GM21619 (cell line): Measurements from ENCODE around the gene FHIT.

Source experiments
- ATAC-seq: cut with Tn5 transposase; IDR thresholded peaks from one replicate; pipeline ENCODE4 v1.9.1; 2021; ENCODE audit not compliant: unreplicated experiment

Gene FHIT

DNA sequence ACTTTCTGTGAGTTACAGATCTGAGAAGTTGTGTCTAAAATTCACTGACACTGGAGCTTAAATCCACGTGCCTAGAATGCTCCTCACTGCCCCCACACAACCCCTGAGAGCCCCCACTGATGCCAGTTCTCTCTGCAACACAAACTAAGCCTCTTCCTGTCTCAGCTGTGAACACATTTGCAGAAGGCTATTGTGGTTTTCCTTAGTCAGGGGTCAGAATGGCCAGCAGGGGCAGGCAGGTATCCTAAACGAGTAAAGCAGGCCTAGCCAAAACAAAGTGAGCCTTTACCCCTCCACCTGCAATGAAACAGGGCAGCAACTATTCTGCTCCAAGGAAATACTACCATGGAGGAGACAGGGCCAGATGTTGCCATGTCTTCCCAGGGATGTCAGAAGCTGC is 78.6 kb downstream of the FHIT start:
- no peak for ATAC-seq

- ATAC-seq, result no peak
These were observed 79.0 kb downstream of the FHIT start for GRCh38 chr3:61172203-61172602.

- ATAC-seq, result no peak
These were observed 81.5 kb downstream of the FHIT start for GRCh38 chr3:61169621-61170251.

DNA sequence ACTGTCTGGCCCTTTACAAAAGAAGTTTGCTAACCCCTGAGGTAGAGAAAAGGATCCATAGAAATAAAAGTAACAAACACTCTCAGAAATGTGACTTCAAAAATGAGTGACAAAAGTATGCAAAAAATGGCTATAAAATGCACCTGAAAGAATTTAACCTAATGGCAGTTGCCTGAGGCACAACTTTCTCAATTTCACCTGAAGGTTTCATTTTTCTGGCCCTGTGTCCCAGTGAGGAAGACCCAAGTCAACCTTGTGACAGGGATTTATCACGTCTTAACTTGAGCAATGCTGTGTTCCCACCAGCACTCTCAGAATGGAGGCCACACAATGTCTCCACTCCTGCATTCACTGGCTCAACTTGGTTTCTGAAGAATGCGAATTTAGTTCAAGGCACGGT is 83.0 kb downstream of the FHIT start:
- ATAC-seq, result no peak

GRCh38 chr3:61162965-61163364 is 88.3 kb downstream of the FHIT start:
- no peak for ATAC-seq

DNA sequence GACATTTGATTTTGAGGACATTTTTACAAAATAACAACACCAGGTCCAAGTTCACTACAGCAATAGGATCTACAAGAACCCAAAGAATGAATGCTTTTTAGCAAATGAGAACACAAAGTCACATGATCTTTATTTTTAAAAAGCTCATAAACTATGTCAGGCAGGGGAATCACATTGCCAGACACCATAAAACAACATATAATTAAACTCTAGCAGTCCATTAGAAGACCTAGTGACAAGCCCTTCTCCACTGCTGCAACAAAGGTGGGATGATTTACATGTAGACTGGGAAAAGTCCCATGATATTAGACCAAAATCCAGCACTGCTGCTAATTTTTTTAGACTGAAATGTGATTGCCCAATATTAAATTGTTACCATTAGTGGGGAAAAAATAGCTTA is 92.6 kb downstream of the FHIT start:
- ATAC-seq, result no peak

GRCh38 chr3:61158216-61158615 is 93.0 kb downstream of the FHIT start:
- ATAC-seq, result no peak

GRCh38 chr3:61157414-61157813 is 93.8 kb downstream of the FHIT start:
- peak; percentile 86 for ATAC-seq

DNA sequence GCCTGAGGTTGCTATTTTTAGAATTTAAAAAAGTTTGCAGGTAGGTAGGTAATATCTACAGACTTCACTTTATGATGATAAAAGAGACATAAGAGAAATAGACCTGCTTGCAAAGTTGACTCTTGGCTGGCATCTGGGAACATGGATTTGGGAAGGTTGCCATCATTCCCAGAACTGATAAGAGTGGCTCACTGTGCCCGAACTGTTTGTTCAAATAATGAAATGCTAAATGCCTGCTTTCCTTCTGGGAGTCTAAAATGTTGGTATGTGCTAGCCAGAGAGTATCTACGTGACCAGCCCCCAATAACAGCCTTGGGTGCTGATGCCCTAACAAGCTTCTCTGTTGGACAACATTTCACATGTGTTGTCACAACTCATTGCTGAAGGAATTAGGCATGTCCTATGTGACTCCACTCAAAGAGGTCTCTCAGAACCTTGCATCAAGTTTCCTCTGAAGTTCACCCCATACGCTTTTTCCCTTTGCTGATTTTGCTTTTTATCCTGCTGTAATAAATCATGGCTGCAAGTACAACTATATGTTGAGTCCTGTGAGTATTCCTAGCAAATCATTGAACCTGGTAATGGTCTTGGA is 95.5 kb downstream of the FHIT start:
- no peak for ATAC-seq

GRCh38 chr3:61154457-61155198 is 96.6 kb downstream of the FHIT start:
- ATAC-seq, result no peak

- no peak for ATAC-seq
These were observed 99.2 kb downstream of the FHIT start for GRCh38 chr3:61152071-61152470.

- no peak for ATAC-seq
These were observed 102.0 kb downstream of the FHIT start for GRCh38 chr3:61149236-61149635.

DNA sequence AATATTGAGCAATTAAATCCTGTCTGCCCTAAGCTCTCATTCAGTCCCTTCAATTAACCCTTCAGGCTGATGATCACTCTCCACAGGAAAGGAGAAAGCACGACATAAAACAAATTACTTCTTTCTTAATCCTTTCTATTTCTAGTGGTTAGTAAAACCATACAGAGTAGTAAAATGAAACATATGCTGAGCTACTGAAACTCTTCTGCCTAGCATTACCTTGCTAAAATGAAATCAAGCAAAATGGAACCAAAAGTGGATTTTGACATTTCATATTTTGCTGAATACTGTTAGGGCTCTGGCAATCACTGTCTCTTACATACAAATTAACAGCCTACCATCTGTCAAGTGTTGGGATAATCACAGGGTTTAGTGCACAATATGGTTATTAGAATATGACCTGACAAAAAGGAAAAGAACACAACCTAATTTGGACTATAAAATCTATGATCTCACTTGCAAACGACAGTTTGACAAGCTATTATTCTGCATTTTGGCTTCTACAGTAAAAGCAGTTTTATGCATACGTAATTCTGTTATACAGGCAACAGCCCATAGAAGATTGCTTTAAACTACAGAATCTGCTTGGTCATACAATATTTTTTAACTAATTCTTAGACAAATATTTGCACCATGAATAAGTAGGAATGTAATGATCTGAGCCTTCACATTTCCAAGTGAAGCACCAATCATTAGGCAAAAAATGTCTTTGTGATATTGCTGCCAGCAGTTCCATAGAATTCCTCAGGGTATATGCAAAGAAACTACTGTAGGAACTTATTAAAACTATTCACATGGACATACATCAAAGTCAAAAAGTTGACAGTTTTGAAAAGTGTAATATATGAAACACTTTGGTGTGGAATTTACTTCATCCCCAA is 105.0 kb downstream of the FHIT start:
- ATAC-seq, result no peak

- ATAC-seq, result no peak
These were observed 109.6 kb downstream of the FHIT start for GRCh38 chr3:61141697-61142096.

DNA sequence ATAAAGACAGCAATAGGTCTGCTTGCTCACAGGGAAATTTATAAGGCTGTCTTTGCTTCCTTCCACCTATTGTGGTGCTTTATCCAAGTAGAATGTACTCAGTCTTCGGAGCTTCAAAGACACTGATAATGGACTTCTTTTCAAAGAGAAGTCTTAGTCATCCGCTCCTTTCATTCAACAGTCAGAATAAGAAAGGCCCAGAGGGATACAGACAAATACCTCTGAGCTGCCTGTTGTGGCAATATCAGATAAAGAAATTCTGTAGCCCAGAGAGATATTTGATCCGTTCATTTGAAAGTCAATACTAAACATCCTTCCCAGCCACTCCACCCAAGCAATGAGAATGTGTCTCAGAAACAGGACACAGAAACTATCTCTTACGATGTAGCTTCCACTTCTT is 110.0 kb downstream of the FHIT start:
- no peak for ATAC-seq

DNA sequence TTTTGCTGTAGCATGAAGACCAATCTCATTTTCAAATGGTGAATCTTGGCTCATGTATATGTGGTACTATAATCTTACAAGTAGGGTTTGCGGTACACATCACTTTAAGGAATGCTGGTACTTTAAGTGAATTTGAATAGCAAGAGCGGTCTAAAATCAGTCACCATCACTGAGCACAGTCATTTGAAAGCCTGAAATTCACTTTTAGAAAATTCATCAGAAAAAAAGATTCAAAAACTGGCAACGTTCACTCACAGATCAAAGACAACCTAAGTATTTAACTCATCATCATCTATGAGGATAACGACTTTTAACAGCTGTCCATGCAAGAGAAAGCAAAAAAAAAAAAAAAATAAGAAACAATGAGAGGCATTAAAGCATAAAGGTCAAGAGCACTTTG is 111.6 kb downstream of the FHIT start:
- ATAC-seq, result no peak

DNA sequence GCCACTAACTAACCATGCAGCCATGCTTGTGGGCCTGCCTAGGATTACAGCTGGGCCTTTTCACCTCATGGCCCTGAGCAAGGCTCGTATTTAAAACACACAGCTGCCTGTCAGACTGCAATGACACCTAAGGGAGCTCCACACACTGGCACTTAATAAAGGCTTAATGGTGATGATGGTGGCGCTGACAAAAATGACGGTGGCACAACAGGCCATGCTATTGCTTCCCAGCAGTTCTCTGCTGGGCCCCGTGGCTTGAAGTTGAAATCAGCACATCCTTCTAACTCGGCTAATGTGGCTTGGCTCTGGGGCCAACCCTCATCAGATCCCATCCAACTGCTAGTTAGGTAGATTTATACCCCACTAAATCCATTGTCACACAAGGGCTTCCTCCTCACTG is 112.9 kb downstream of the FHIT start:
- ATAC-seq, result no peak

GRCh38 chr3:61136191-61136590 is 115.1 kb downstream of the FHIT start:
- ATAC-seq, result no peak

- no peak for ATAC-seq
These were observed 116.7 kb downstream of the FHIT start for GRCh38 chr3:61134532-61134931.

DNA sequence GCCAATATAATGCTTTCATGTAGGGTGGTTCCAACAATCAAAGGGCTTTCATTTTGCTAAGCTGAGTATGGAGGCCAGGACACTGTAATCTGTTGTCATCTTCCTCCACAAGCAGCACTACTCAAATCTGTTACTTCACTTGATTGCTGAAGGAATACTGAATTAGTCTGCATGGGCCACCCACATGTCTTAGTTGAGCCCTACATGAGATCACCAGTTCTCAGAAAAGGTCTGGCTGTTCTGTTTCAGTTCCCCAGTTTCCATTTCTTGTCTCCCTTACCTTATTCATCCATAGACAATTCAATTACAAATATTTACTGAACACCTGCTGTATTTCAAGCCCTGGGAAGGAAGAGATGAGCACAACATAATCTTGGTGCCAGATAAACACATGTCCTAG is 119.2 kb downstream of the FHIT start:
- ATAC-seq, result no peak

DNA sequence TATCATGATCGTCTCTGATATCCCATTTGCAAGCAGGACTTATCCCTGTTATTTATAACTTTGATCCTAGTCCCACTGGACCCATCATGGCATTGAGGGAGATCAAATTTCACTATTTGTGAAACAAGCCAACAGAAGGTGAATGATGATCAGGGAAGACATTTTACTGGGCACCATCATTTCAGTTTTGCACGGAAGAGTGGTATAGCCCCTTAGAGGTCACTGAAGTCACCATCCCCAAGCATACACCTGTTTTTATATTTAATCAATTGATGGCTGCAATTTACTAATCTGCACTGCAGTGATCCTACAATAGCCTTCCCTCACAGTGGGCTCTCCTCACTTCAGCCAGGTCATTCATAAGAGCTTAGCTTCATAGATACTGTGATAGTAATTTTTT is 132.4 kb downstream of the FHIT start:
- ATAC-seq, result no peak
